Brain microvascular endothelial cell (primary cell): ENCODE results near the gene COL16A1.

ENCODE experiments used
- DNase-seq: peaks from one replicate; pipeline ENCODE4 v3.0.0-alpha.2; 2020
- H3K27ac ChIP-seq: fragments of 250-450 bp; sonication (Bioruptor Pico); 2 replicates; pipeline ENCODE4 v1.5.1; 2020; ENCODE audit warnings: mild to moderate bottlenecking, moderate library complexity
- H3K27me3 ChIP-seq: fragments of 250-450 bp; sonication (Bioruptor Pico); replicated peaks from 2 replicates; pipeline ENCODE4 v1.5.1; 2020; ENCODE audit warnings: mild to moderate bottlenecking
- H3K36me3 ChIP-seq: fragments of 250-450 bp; sonication (Bioruptor Pico); replicated peaks from 2 replicates; pipeline ENCODE4 v1.5.1; 2020; ENCODE audit warnings: mild to moderate bottlenecking
- H3K4me3 ChIP-seq: 2 replicates; pipeline ENCODE4 v1.5.1; 2011; ENCODE audit warnings: low read depth, mild to moderate bottlenecking, control low read depth, low read length, moderate library complexity
- in situ Hi-C: cut with HindIII; loops from 2 replicates; pipeline ENCODE4 v1.10.0; 2017; ENCODE audit warnings: low sequenced_read_pairs, low pct_ligation_motif_present
- TF ChIP-seq, protein P1 (sequence below): IDR thresholded peaks from 2 replicates; pipeline ENCODE4 v1.5.1; 2011; ENCODE audit warnings: low read depth, mild to moderate bottlenecking, moderate library complexity, low read length, control low read depth, inconsistent platforms; ENCODE audit errors: missing control alignments

COL16A1 gene

DNA sequence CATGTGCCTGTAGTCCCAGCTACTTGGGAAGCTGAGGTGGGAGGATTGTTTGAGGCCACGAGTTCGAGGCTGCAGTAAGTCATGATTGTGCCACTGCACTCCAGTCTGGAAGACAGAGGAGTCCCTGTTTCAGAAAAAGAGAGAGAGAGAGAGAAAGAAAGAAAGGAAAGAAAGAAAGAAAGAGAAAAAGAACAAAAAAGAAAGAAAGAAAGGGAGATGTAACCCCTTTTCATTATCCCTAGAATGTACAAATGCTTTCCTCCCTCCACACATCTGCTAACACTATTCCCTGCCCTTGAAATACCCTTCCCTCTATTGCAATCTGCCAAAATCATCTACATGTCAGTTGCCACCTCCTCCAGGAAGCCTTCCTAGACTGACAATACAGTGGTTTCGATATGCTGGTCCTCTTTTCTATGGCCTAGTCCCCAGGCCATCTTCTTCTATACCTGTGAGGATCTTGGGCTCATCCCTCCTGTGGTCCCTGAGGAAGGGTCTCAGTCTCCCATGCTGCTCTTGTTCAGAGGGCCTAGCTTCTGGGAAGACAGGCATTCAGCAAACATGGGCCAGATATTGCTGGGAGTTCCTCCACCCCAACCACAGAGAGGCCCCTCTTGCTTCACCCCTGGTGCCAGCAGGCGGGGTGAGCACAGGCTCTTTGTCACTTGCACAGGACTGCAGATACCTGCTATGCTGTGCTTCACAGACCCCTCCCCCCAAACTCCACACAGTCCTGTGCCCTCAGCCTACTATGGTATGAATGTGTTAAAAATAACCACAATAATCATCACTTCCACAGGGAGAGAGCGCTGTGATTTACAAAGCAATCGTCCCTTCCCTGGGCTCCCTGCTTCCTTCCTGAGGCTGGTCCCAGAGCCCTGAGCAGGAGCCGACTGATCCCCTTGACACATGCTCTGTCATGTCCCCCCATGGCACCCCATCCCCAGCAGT lies 46.2 kb upstream of the COL16A1 start:
- no peak overlapping the region for H3K4me3 ChIP-seq
- in situ Hi-C loops = no loop called here
- no peak overlapping the region for H3K27ac ChIP-seq
- no peak for DNase-seq
- no peaks in the 10 kb centered on the region for H3K27me3 ChIP-seq
- H3K36me3 ChIP-seq = no peaks in the 10 kb centered on the region
- TF ChIP-seq, protein P1, sequence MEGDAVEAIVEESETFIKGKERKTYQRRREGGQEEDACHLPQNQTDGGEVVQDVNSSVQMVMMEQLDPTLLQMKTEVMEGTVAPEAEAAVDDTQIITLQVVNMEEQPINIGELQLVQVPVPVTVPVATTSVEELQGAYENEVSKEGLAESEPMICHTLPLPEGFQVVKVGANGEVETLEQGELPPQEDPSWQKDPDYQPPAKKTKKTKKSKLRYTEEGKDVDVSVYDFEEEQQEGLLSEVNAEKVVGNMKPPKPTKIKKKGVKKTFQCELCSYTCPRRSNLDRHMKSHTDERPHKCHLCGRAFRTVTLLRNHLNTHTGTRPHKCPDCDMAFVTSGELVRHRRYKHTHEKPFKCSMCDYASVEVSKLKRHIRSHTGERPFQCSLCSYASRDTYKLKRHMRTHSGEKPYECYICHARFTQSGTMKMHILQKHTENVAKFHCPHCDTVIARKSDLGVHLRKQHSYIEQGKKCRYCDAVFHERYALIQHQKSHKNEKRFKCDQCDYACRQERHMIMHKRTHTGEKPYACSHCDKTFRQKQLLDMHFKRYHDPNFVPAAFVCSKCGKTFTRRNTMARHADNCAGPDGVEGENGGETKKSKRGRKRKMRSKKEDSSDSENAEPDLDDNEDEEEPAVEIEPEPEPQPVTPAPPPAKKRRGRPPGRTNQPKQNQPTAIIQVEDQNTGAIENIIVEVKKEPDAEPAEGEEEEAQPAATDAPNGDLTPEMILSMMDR = no peak

DNA sequence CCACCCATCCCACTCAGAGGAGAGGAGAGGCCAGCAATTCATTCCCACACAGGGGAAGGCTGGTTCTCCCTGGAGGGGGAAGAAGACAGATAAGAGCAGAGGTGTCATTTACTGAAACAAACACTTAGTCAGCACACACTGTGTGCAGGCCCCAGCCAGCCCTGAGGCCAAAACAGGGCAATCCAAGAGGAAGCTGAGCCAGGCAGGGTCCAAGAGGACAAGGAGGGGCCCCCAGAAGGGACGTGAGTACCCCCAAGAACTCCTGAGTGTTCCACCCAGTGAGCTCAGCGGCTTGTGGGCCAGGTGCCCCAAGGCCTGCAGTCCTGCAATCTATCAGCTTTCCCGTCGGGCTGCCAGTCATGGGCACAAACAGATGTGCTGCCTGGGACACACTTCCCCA lies 44.5 kb upstream of the COL16A1 start:
- TF ChIP-seq, protein P1 = no peak
- in situ Hi-C loops = no loop called here
- Histone ChIP-seq H3K27me3 (no peaks in the 10 kb centered on the region), H3K4me3 (no peak overlapping the region), H3K27ac (no peak overlapping the region), H3K36me3 (no peaks in the 10 kb centered on the region)
- no peak for DNase-seq

DNA sequence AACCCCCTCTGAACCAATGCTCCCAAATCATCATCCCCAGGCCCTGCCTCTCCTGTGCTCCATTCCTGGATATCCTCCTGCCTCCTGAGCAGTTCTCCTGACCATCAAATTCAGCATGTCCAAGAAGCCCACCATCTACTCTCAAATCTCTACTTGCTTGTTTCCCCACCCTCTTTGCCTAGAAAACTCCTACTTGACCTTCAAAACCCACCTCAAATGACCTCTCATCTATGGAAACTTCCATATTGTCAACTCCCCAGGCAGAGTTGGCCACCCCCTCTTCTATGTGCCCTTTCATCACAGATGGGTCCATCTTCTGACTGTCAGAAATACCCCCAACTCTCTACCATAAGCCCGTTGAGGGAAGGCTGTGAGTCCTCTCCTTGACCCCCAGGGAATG lies 43.5 kb upstream of the COL16A1 start:
- Histone ChIP-seq H3K4me3 (no peak overlapping the region), H3K27ac (no peak overlapping the region), H3K27me3 (no peaks in the 10 kb centered on the region), H3K36me3 (no peaks in the 10 kb centered on the region)
- in situ Hi-C loops = no loop called here
- TF ChIP-seq, protein P1 = no peak
- no peak for DNase-seq

DNA sequence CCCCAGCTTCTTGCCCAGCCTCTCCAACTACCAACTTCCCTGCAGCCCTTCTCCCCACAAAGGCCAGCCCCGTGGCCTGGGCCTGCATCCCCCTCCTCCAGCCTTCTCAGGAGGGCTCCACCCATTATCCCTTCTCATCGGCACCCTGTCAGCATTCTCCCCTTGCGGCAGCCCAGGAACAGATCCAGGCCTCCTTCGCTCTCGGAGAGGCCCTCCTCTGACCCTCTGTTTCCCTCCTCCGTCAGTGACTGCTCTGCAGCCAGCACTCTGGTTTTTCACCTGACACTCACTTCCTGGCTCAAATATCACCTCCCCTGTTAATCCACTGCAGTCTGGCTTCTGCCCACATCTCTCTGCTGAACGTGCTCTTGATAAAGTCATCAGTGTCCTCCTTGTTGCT lies 42.9 kb upstream of the COL16A1 start:
- in situ Hi-C loops = no loop called here
- Histone ChIP-seq H3K36me3 (no peaks in the 10 kb centered on the region), H3K27me3 (no peaks in the 10 kb centered on the region), H3K4me3 (no peak overlapping the region), H3K27ac (no peak overlapping the region)
- TF ChIP-seq, protein P1 = no peak
- DNase-seq = no peak

DNA sequence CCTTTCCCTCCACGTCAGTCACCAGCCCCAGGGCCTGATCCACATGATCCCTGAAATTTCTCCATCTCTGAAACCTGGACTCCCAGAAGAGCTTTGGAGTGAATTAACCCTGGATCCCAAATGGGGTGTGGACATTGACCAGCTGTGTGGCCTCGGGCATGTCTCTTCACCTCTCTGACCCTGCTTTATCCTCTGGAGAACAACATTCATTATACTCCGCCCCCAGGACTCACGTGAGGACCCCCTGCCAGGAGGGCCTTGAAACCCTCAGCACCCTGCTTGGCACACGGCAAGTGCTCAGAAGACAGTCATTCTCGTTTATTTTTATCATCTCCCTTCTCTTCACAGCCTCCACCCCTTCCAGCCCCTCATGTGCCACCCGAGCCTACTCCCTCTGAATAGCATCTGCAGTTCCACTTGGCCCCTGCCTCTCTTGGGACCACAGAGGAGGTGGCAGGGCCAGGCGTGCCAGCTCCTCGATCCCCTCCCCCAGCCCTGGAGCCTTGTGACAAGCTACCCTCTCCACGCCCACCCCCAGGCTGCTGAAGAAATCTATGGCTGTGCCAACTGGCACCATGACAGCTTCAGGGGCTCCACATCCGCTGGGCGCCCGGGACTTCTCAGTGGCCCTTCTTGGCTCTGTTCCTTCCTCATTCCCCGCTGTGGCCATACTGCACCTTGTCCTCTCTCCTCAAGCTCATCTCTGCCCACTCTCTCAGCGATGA lies 42.3 kb upstream of the COL16A1 start:
- no peaks in the 10 kb centered on the region for H3K36me3 ChIP-seq
- in situ Hi-C loops = no loop called here
- no peak for DNase-seq
- no peaks in the 10 kb centered on the region for H3K27me3 ChIP-seq
- no peak overlapping the region for H3K27ac ChIP-seq
- TF ChIP-seq, protein P1 = no peak
- no peak overlapping the region for H3K4me3 ChIP-seq
